K562 (cell line): Measurements from ENCODE around the gene MFF.

Source experiments
- CREB1 ChIP-seq, 2 experiments: sonication (generic) in 1 of 2; formaldehyde crosslinking in 1 of 2; IDR thresholded peaks; 2 replicates each; pipeline versions ENCODE4 v1.6.1 to v1.8.0; 2012 to 2022; ENCODE audit warnings: inconsistent platforms in 1 of 2, mild to moderate bottlenecking in 1 of 2, missing genetic modification reagents in 1 of 2, moderate library complexity in 1 of 2
- ERF ChIP-seq: fragments of 450-650 bp; formaldehyde crosslinking; IDR thresholded peaks from 2 replicates; pipeline ENCODE4 v1.4.0; 2020; ENCODE audit warnings: mild to moderate bottlenecking, mixed read lengths
- ZNF3 ChIP-seq: fragments of 250-450 bp; sonication (Bioruptor Pico); IDR thresholded peaks from 2 replicates; pipeline ENCODE4 v1.5.0; 2021; ENCODE audit warnings: mild to moderate bottlenecking, moderate library complexity
- ZNF561 ChIP-seq: fragments of 450-650 bp; formaldehyde crosslinking; conservative IDR thresholded peaks from 2 replicates; pipeline ENCODE4 v1.4.0; 2020; ENCODE audit warnings: mild to moderate bottlenecking, moderate library complexity
- TF ChIP-seq, protein P1 (sequence below): fragments of 450-650 bp; IDR thresholded peaks from 2 replicates; pipeline ENCODE4 v1.6.1; 2016
- TF ChIP-seq, protein P2 (sequence below), 2 experiments: IDR thresholded peaks; 2 replicates each; pipeline ENCODE4 v1.6.1; 2011; ENCODE audit warnings: borderline replicate concordance in 1 of 2, control low read depth in 1 of 2, low read depth in 1 of 2, low read length in 1 of 2, mild to moderate bottlenecking in 1 of 2, mixed read lengths in 1 of 2, moderate library complexity in 1 of 2; ENCODE audit not compliant: insufficient read depth in 1 of 2, insufficient read length in 1 of 2, poor library complexity in 1 of 2, severe bottlenecking in 1 of 2; ENCODE audit errors: extremely low read depth in 1 of 2
- TF ChIP-seq, protein P3 (sequence below), 3 experiments: IDR thresholded peaks in 2 of 3; conservative IDR thresholded peaks in 1 of 3; 2 replicates each; pipeline ENCODE4 v1.5.1; 2011 to 2012; ENCODE audit warnings: low read length in 3 of 3, mild to moderate bottlenecking in 3 of 3, control low read depth in 2 of 3, improper control_type of control experiment in 1 of 3, inconsistent platforms in 1 of 3, low read depth in 1 of 3, mixed read lengths in 1 of 3, moderate library complexity in 1 of 3; ENCODE audit not compliant: insufficient read depth in 2 of 3

DNA sequence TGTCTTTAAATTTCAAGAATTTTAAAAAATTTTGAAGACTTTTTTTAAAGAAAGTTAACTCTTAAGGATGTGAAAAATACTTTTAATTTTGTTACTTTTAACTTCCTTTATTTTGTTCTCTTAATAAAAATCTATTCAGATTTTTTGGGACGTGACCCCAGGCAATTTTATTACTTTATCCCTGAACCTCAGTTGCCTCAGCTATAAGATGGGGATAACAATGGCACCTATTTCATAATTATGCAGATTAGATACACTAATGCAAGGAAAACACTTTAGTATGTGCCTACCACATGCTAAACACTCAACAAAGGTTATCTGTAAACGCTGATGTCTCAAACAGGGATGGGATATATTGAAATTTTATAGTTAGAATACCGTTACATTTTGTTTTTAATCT, 64.2 kb downstream of the MFF start:
- TF ChIP-seq ZNF561 (no peak), ERF (CRISPR knock-in tag) (no peak), CREB1 (IDR thresholded peaks at IDR 0.05) (no peak), CREB1 (CRISPR knock-in tag; IDR thresholded peaks at IDR 0.05) (no peak), ZNF3 (no peak)
- TF ChIP-seq, protein P1, sequence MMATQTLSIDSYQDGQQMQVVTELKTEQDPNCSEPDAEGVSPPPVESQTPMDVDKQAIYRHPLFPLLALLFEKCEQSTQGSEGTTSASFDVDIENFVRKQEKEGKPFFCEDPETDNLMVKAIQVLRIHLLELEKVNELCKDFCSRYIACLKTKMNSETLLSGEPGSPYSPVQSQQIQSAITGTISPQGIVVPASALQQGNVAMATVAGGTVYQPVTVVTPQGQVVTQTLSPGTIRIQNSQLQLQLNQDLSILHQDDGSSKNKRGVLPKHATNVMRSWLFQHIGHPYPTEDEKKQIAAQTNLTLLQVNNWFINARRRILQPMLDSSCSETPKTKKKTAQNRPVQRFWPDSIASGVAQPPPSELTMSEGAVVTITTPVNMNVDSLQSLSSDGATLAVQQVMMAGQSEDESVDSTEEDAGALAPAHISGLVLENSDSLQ: no peak
- TF ChIP-seq, protein P2, sequence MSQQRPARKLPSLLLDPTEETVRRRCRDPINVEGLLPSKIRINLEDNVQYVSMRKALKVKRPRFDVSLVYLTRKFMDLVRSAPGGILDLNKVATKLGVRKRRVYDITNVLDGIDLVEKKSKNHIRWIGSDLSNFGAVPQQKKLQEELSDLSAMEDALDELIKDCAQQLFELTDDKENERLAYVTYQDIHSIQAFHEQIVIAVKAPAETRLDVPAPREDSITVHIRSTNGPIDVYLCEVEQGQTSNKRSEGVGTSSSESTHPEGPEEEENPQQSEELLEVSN (IDR thresholded peaks at IDR 0.05; ENCODE audit: borderline replicate concordance in 1 of 2, extremely low read depth in 1 of 2, insufficient read depth in 1 of 2, insufficient read length in 1 of 2, low read depth in 1 of 2, low read length in 1 of 2, poor library complexity in 1 of 2, severe bottlenecking in 1 of 2): no peak
- TF ChIP-seq, protein P3, sequence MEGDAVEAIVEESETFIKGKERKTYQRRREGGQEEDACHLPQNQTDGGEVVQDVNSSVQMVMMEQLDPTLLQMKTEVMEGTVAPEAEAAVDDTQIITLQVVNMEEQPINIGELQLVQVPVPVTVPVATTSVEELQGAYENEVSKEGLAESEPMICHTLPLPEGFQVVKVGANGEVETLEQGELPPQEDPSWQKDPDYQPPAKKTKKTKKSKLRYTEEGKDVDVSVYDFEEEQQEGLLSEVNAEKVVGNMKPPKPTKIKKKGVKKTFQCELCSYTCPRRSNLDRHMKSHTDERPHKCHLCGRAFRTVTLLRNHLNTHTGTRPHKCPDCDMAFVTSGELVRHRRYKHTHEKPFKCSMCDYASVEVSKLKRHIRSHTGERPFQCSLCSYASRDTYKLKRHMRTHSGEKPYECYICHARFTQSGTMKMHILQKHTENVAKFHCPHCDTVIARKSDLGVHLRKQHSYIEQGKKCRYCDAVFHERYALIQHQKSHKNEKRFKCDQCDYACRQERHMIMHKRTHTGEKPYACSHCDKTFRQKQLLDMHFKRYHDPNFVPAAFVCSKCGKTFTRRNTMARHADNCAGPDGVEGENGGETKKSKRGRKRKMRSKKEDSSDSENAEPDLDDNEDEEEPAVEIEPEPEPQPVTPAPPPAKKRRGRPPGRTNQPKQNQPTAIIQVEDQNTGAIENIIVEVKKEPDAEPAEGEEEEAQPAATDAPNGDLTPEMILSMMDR (IDR thresholded peaks at IDR 0.05 in 2 of 3, conservative IDR thresholded peaks at IDR 0.05 in 1 of 3; ENCODE audit: insufficient read depth in 2 of 3, low read depth in 1 of 3, low read length in 3 of 3): no peak
